COLO829 (cell line): Measurements from ENCODE around the gene VILL.
"Not testable (repeated sequence)": the region's sequence is repeated elsewhere in the genome, so short reads cannot be mapped to it uniquely, and the experiment has no call there.

Source experiments
- DNase-seq: peaks from one replicate; pipeline ENCODE4 v3.0.0; 2012; ENCODE audit warnings: low spot score

Gene VILL

GRCh38 chr3:38036286-38036685 is 45.7 kb downstream of the VILL start:
- no peak for DNase-seq

GRCh38 chr3:38036906-38037305 is 46.3 kb downstream of the VILL start:
- no peak for DNase-seq

GRCh38 chr3:38038447-38038911 is 47.9 kb downstream of the VILL start:
- no peak for DNase-seq

- DNase-seq, result no peak
Measured at GRCh38 chr3:38039101-38039898, 48.7 kb downstream of the VILL start, which contains the start of gene DLEC1. Gene DLEC1 (plus strand): TSS chr3:38039208. CDS start chr3:38039226, 18 bp downstream.

GRCh38 chr3:38039899-38040261 is 49.3 kb downstream of the VILL start:
- no peak for DNase-seq

- DNase-seq, result no peak
Measured at GRCh38 chr3:38040401-38040800, 49.8 kb downstream of the VILL start.

GRCh38 chr3:38043486-38043885 is 52.9 kb downstream of the VILL start:
- no peak for DNase-seq

GRCh38 chr3:38046027-38046426 is 55.4 kb downstream of the VILL start:
- DNase-seq, result no peak

- no peak for DNase-seq
Measured at GRCh38 chr3:38046821-38047220, 56.2 kb downstream of the VILL start.

- DNase-seq, result no peak
Measured at GRCh38 chr3:38047896-38048295, 57.3 kb downstream of the VILL start.

GRCh38 chr3:38049358-38050126 is 59.0 kb downstream of the VILL start:
- DNase-seq, result no peak

- DNase-seq, result no peak
Measured at GRCh38 chr3:38051131-38051530, 60.5 kb downstream of the VILL start.

- not testable (repeated sequence) for DNase-seq
Measured at GRCh38 chr3:38053286-38053685, 62.7 kb downstream of the VILL start.

GRCh38 chr3:38053813-38054498 is 63.4 kb downstream of the VILL start:
- DNase-seq, result not testable (repeated sequence)

- no peak for DNase-seq
Measured at GRCh38 chr3:38054499-38055001, 64.0 kb downstream of the VILL start.
